NCI-H460 (cell line): ENCODE results near the gene TMEM223. TPM values are rescaled to one million over a fixed set of nuclear protein-coding genes. Genes with fewer than 3 reads are reported as not detected.
A peak's percentile ranks its signal among the peaks of the same experiment; 100 is the strongest.
"Not testable (repeated sequence)": the region's sequence is repeated elsewhere in the genome, so short reads cannot be mapped to it uniquely, and the experiment has no call there.

Experiments
- DNase-seq: peaks from one replicate; pipeline ENCODE4 v3.0.0-alpha.2; 2016; ENCODE audit warnings: low read depth; ENCODE audit errors: extremely low read depth
- small RNA-seq, 2 experiments: library from RNA; depleted of rRNA; stranded (forward); fragments of <200 nt; gene quantifications; one replicate each; pipeline ENCODE3, GENCODE V24; 2014
- total RNA-seq: library from RNA; depleted of rRNA; stranded (reverse); fragments of >200 nt; shearing (Covaris generic); gene quantifications from 2 replicates; pipeline ENCODE4 v1.2.3, GENCODE V29; 2014; rRNA removed

TMEM223 gene
- total RNA-seq, 1 experiment from 2014 or later: 21.4 TPM

GRCh38 chr11:62755086-62755615, 36.7 kb downstream of the TMEM223 start:
- DNase-seq: no peak

GRCh38 chr11:62753736-62754603, 37.8 kb downstream of the TMEM223 start, which contains the start of gene ZBTB3:
ZBTB3 (minus strand) TSS chr11:62754160; CDS start chr11:62753664, 496 bp downstream.
- DNase-seq: peak; percentile 98

GRCh38 chr11:62752994-62753735, 38.6 kb downstream of the TMEM223 start:
- DNase-seq: no peak

- DNase-seq: no peak
Observed at GRCh38 chr11:62752177-62752785, 39.5 kb downstream of the TMEM223 start.

- not testable (repeated sequence) for DNase-seq
Observed at GRCh38 chr11:62749931-62750330, 41.9 kb downstream of the TMEM223 start.

GRCh38 chr11:62747475-62748160, 44.2 kb downstream of the TMEM223 start:
- DNase-seq: no peak

Small RNAs within 50 kb of the gene (small RNA-seq; reads per million reads assigned to genes)
- 0 to 0.12 reads per million in 2 experiments for gene MIR6514
- 0 reads per million in 2 experiments for gene RNU6-118P

Other genes with a start within 250 kb of the TMEM223 start
- gene AHNAK, start 245.2 kb downstream of the TMEM223 start, total RNA-seq: 80.2 and 86.0 TPM in 2 replicates
- gene EEF1G, start 218.1 kb downstream of the TMEM223 start, total RNA-seq: 2,030 and 2,160 TPM in 2 replicates
- 6.3 and 6.4 TPM in 2 replicates for gene TUT1, start 200.5 kb downstream of the TMEM223 start, total RNA-seq
- gene MTA2, start 190.1 kb downstream of the TMEM223 start, total RNA-seq: 67.7 and 79.0 TPM in 2 replicates
- gene EML3, start 179.2 kb downstream of the TMEM223 start, total RNA-seq: 14.6 and 18.4 TPM in 2 replicates
- gene ROM1, start 178.7 kb downstream of the TMEM223 start, total RNA-seq: 1.2 and 3.0 TPM in 2 replicates
- gene B3GAT3, start 170.0 kb downstream of the TMEM223 start, total RNA-seq: 22.6 TPM in 2 replicates
- 172 and 229 TPM in 2 replicates for gene GANAB, start 145.4 kb downstream of the TMEM223 start, total RNA-seq
- 11.1 and 11.4 TPM in 2 replicates for gene INTS5, start 138.7 kb downstream of the TMEM223 start, total RNA-seq
- 61.6 and 69.1 TPM in 2 replicates for gene C11orf98, start 126.8 kb downstream of the TMEM223 start, total RNA-seq
- gene CSKMT, start 126.7 kb downstream of the TMEM223 start, total RNA-seq: 8.8 and 11.5 TPM in 2 replicates
- gene UQCC3, start 120.3 kb downstream of the TMEM223 start, total RNA-seq: 13.9 and 20.2 TPM in 2 replicates
- 5.4 and 5.5 TPM in 2 replicates for gene LBHD1, start 119.7 kb downstream of the TMEM223 start, total RNA-seq
- 82.6 and 93.2 TPM in 2 replicates for gene UBXN1, start 112.9 kb downstream of the TMEM223 start, total RNA-seq
- 0.02 TPM in 1 of 2 replicates, not detected in the other for gene LRRN4CL, start 102.5 kb downstream of the TMEM223 start, total RNA-seq
- gene BSCL2, start 84.6 kb downstream of the TMEM223 start, total RNA-seq: 57.4 and 59.2 TPM in 2 replicates
- 0.17 TPM in 1 of 2 replicates, not detected in the other for gene GNG3, start 84.3 kb downstream of the TMEM223 start, total RNA-seq
- 4.4 and 7.5 TPM in 2 replicates for gene HNRNPUL2, start 64.5 kb downstream of the TMEM223 start, total RNA-seq
- 25.8 and 28.8 TPM in 2 replicates for gene TTC9C, start 63.5 kb downstream of the TMEM223 start, total RNA-seq
- gene ZBTB3, start 37.8 kb downstream of the TMEM223 start, total RNA-seq: 4.1 and 5.5 TPM in 2 replicates
- gene POLR2G, start 30.4 kb downstream of the TMEM223 start, total RNA-seq: 79.6 and 88.3 TPM in 2 replicates
- gene TAF6L, start 20.6 kb downstream of the TMEM223 start, total RNA-seq: 10.5 and 11.9 TPM in 2 replicates
- 38.4 and 44.3 TPM in 2 replicates for gene TMEM179B, start 4.6 kb downstream of the TMEM223 start, total RNA-seq
- gene NXF1, start 13.4 kb upstream of the TMEM223 start, total RNA-seq: 18.7 and 28.7 TPM in 2 replicates
- 14.7 and 15.9 TPM in 2 replicates for gene STX5, start 40.0 kb upstream of the TMEM223 start, total RNA-seq
- gene TEX54, start 40.8 kb upstream of the TMEM223 start, total RNA-seq: not detected in 2 replicates
- 64.7 and 71.2 TPM in 2 replicates for gene WDR74, start 47.6 kb upstream of the TMEM223 start, total RNA-seq
- gene SLC3A2, start 88.9 kb upstream of the TMEM223 start, total RNA-seq: 449 and 464 TPM in 2 replicates
- gene CHRM1, start 129.4 kb upstream of the TMEM223 start, total RNA-seq: not detected in 2 replicates
- gene SLC22A6, start 193.0 kb upstream of the TMEM223 start, total RNA-seq: not detected in 2 replicates
- gene SLC22A8, start 223.8 kb upstream of the TMEM223 start, total RNA-seq: not detected in 2 replicates